Smooth muscle cell of the brain vasculature (primary cell): Measurements from ENCODE around the gene HYDIN.

ENCODE experiments used
- DNase-seq: peaks from one replicate; pipeline ENCODE4 v3.0.0-alpha.2; 2012; ENCODE audit warnings: low read depth, low spot score

Gene HYDIN

GRCh38 chr16:70766176-70766575, 464.3 kb downstream of the HYDIN start:
- no peak for DNase-seq

DNA sequence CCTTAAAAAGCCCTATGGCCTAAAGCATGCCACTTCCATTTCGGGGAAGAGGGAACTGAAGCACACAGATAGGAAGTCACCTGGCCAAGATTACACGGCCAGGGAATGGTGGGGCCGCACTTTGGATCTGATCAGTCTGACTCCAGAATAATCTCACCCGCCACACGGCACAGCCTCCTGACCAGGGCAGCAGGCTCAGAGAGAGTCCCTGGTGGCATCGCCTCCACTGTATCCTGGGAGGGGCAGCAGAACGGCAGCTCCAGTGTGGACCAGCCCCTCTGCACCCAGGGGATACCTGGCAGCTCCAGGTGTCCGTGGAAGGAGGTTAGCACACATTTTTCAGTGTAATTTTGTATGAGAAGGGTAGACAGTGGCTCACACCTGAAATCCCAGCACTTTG, 465.0 kb downstream of the HYDIN start:
- DNase-seq: no peak

GRCh38 chr16:70764632-70765031, 465.9 kb downstream of the HYDIN start:
- DNase-seq: no peak

DNA sequence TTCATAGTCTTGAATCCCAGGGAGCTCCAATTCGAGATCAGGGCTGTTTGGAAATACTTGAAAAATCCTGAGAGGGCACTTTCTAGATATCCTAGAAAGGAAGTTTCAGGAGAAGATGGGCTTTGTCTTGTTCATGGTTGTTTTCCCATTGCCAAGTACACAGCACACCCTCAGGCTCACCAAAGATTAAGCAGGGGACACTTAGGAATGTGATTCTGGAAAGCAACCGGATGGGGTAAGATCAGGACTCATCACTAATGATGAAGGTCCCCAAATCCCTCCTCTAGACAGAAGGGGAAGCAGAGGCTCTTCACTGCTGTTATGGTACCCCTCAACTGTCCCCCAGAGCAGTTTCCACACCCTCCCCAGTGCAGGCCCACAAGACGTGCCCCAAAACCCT, 470.3 kb downstream of the HYDIN start:
- DNase-seq: no peak

DNA sequence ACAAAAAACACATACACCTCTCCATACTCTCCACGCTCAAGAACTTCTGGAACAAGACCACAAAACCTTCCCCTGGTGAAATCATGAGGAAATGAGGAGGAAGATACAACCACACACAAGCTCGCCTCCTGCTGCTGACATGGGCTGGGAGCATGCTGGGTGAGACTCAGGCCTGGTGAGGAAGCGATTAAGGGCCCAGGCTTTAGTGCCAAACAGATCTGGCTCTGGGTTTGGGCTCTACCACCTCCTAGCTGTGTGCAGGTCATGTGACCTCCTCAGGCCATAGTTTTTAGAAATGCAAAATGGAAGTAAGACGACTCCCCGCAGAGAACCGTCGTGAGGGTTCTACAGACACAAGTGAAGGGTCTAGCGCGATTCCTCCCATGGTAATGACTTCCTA, 470.9 kb downstream of the HYDIN start:
- no peak for DNase-seq

GRCh38 chr16:70758786-70759185, 471.7 kb downstream of the HYDIN start:
- DNase-seq: no peak
